WTC11 (cell line): ENCODE results near the gene MMP23B. TPM values are rescaled to one million over a fixed set of nuclear protein-coding genes. Genes with fewer than 3 reads are reported as not detected.

Experiments used
- AR ChIP-seq: fragments of 250-450 bp; sonication (Bioruptor Pico); IDR thresholded peaks from 2 replicates; pipeline ENCODE4 v1.9.0; 2021; ENCODE audit warnings: mild to moderate bottlenecking
- ARID4B ChIP-seq: sonication (generic); formaldehyde crosslinking; IDR thresholded peaks from 2 replicates; pipeline ENCODE4 v1.8.0; 2023; ENCODE audit warnings: missing genetic modification reagents, mild to moderate bottlenecking, borderline replicate concordance
- CDX4 ChIP-seq: fragments of 250-450 bp; sonication (Bioruptor Pico); IDR thresholded peaks from 2 replicates; pipeline ENCODE4 v1.9.0; 2021; ENCODE audit warnings: moderate library complexity, mild to moderate bottlenecking, inconsistent platforms, borderline replicate concordance
- CREB1 ChIP-seq: sonication (generic); formaldehyde crosslinking; IDR thresholded peaks from 2 replicates; pipeline ENCODE4 v1.8.0; 2023; ENCODE audit warnings: mild to moderate bottlenecking, missing genetic modification reagents
- CTCF ChIP-seq: fragments of 200-600 bp; IDR thresholded peaks from 2 replicates; pipeline ENCODE4 v1.8.0; 2022; ENCODE audit warnings: antibody characterized with exemption
- ELF4 ChIP-seq: sonication (generic); formaldehyde crosslinking; IDR thresholded peaks from 2 replicates; pipeline ENCODE4 v1.8.1; 2022; ENCODE audit warnings: low read depth, mild to moderate bottlenecking, moderate library complexity, missing genetic modification reagents
- EMX1 ChIP-seq: fragments of 250-450 bp; sonication (Bioruptor Pico); IDR thresholded peaks from 2 replicates; pipeline ENCODE4 v1.8.0; 2021; ENCODE audit warnings: mild to moderate bottlenecking
- ESRRA ChIP-seq: sonication (generic); formaldehyde crosslinking; IDR thresholded peaks from 2 replicates; pipeline ENCODE4 v1.8.1; 2022; ENCODE audit warnings: mild to moderate bottlenecking, missing genetic modification reagents, borderline replicate concordance
- FOXK1 ChIP-seq: sonication (generic); formaldehyde crosslinking; IDR thresholded peaks from 2 replicates; pipeline ENCODE4 v1.8.0; 2022; ENCODE audit warnings: mild to moderate bottlenecking, moderate library complexity, missing genetic modification reagents
- GRHL2 ChIP-seq: fragments of 250-450 bp; sonication (Bioruptor Pico); IDR thresholded peaks from 2 replicates; pipeline ENCODE4 v1.8.0; 2022; ENCODE audit warnings: mild to moderate bottlenecking, moderate library complexity; ENCODE audit not compliant: insufficient replicate concordance, severe bottlenecking
- HMGXB4 ChIP-seq: sonication (generic); formaldehyde crosslinking; IDR thresholded peaks from 2 replicates; pipeline ENCODE4 v1.8.1; 2023; ENCODE audit warnings: mild to moderate bottlenecking, moderate library complexity, missing genetic modification reagents
- IRF2 ChIP-seq: sonication (generic); formaldehyde crosslinking; IDR thresholded peaks from 2 replicates; pipeline ENCODE4 v1.8.0; 2022; ENCODE audit warnings: low read depth, missing genetic modification reagents, borderline replicate concordance
- RELA ChIP-seq: sonication (generic); formaldehyde crosslinking; IDR thresholded peaks from 2 replicates; pipeline ENCODE4 v1.8.1; 2022; ENCODE audit warnings: missing genetic modification reagents, mild to moderate bottlenecking, borderline replicate concordance
- SMAD3 ChIP-seq: sonication (generic); formaldehyde crosslinking; IDR thresholded peaks from 2 replicates; pipeline ENCODE4 v1.8.0; 2022; ENCODE audit warnings: missing genetic modification reagents, mild to moderate bottlenecking, borderline replicate concordance
- SMAD4 ChIP-seq: sonication (generic); formaldehyde crosslinking; IDR thresholded peaks from 2 replicates; pipeline ENCODE4 v1.8.0; 2022; ENCODE audit warnings: mild to moderate bottlenecking, missing genetic modification reagents
- TEAD1 ChIP-seq: sonication (generic); formaldehyde crosslinking; IDR thresholded peaks from 2 replicates; pipeline ENCODE4 v1.8.0; 2022; ENCODE audit warnings: mild to moderate bottlenecking, missing genetic modification reagents
- USF2 ChIP-seq: sonication (generic); formaldehyde crosslinking; IDR thresholded peaks from 2 replicates; pipeline ENCODE4 v1.8.1; 2023; ENCODE audit warnings: mild to moderate bottlenecking, missing genetic modification reagents, moderate library complexity
- ZNF396 ChIP-seq: fragments of 250-450 bp; sonication (Bioruptor Pico); IDR thresholded peaks from 2 replicates; pipeline ENCODE4 v1.8.0; 2021; ENCODE audit warnings: mild to moderate bottlenecking, moderate library complexity, borderline replicate concordance
- ZNF532 ChIP-seq: fragments of 250-450 bp; sonication (Bioruptor Pico); IDR thresholded peaks from 2 replicates; pipeline ENCODE4 v1.9.0; 2021; ENCODE audit warnings: mild to moderate bottlenecking, borderline replicate concordance
- total RNA-seq: library from RNA; stranded (reverse); gene quantifications from 3 replicates; pipeline ENCODE4 v1.2.3, GENCODE V29; 2021

Gene MMP23B
- total RNA-seq, 1 experiment from 2014 or later: 20.0 TPM

GRCh38 chr1:1615256-1616044, 16.5 kb upstream of the MMP23B start, which contains the start of gene MIB2 (continued):
- peak; percentile 43; the same call in 1 of the 2 replicates for TF ChIP-seq FOXK1
- no peak for TF ChIP-seq CREB1
- TF ChIP-seq CDX4: no peak
- TF ChIP-seq ESRRA (CRISPR knock-in tag): peak; percentile 64; the same call in 1 of the 2 replicates
- no peak for TF ChIP-seq SMAD3 (CRISPR knock-in tag)
- no peak for TF ChIP-seq ELF4
- no peak for TF ChIP-seq SMAD4 (CRISPR knock-in tag)
- TF ChIP-seq ARID4B: peak; percentile 70; the same call in 1 of the 2 replicates
- no peak for TF ChIP-seq ZNF532 (CRISPR knock-in tag)
- peak; percentile 60 for TF ChIP-seq USF2 (CRISPR knock-in tag)
- TF ChIP-seq HMGXB4: peak; percentile 80
- no peak for TF ChIP-seq TEAD1 (CRISPR knock-in tag)
- no peak for TF ChIP-seq AR
- TF ChIP-seq RELA (CRISPR knock-in tag): peak; percentile 95
- no peak for TF ChIP-seq ZNF396 (CRISPR knock-in tag)
- TF ChIP-seq CTCF: no peak
- TF ChIP-seq EMX1 (CRISPR knock-in tag): no peak
- no peak for TF ChIP-seq IRF2 (CRISPR knock-in tag)
- TF ChIP-seq GRHL2 (CRISPR knock-in tag): no peak
